T follicular helper cell (primary cell): ENCODE measurements around the gene TMEM134.
"Not testable (repeated sequence)": the region's sequence is repeated elsewhere in the genome, so short reads cannot be mapped to it uniquely, and the experiment has no call there.

Experiments
- DNase-seq: peaks from one replicate; pipeline ENCODE4 v3.0.0-alpha.2; 2020; ENCODE audit warnings: low read depth

Gene TMEM134

GRCh38 chr11:67438158-67438902 lies 30.7 kb downstream of the TMEM134 start:
- peak; percentile 70 for DNase-seq

GRCh38 chr11:67437809-67438157 lies 31.3 kb downstream of the TMEM134 start:
- no peak for DNase-seq

GRCh38 chr11:67437082-67437808 lies 31.8 kb downstream of the TMEM134 start, which contains the start of gene PTPRCAP:
Gene PTPRCAP (minus strand): TSS chr11:67437682. CDS start chr11:67437619, 63 bp downstream.
- peak; percentile 74 for DNase-seq

- DNase-seq = no peak
These were observed 32.5 kb downstream of the TMEM134 start for GRCh38 chr11:67436459-67437081.

GRCh38 chr11:67435727-67436458 lies 33.2 kb downstream of the TMEM134 start:
- no peak for DNase-seq

- DNase-seq = no peak
These were observed 33.9 kb downstream of the TMEM134 start for GRCh38 chr11:67435031-67435726.

GRCh38 chr11:67434395-67434881 lies 34.6 kb downstream of the TMEM134 start:
- DNase-seq = no peak

- no peak for DNase-seq
These were observed 35.3 kb downstream of the TMEM134 start for GRCh38 chr11:67433536-67434394.

GRCh38 chr11:67432655-67433349 lies 36.2 kb downstream of the TMEM134 start:
- DNase-seq = no peak

- DNase-seq = no peak
These were observed 37.5 kb downstream of the TMEM134 start for GRCh38 chr11:67431346-67432249.

- DNase-seq = no peak
These were observed 39.3 kb downstream of the TMEM134 start for GRCh38 chr11:67429722-67430121.

GRCh38 chr11:67429038-67429668 lies 39.9 kb downstream of the TMEM134 start:
- no peak for DNase-seq

GRCh38 chr11:67428052-67429001 lies 40.7 kb downstream of the TMEM134 start, which contains the start of gene RPS6KB2:
Gene RPS6KB2 (plus strand): TSS chr11:67428494. CDS start chr11:67428546, 52 bp downstream.
- DNase-seq = peak; percentile 99

- not testable (repeated sequence) for DNase-seq
These were observed 41.6 kb downstream of the TMEM134 start for GRCh38 chr11:67427364-67427859.

- no peak for DNase-seq
These were observed 45.0 kb downstream of the TMEM134 start for GRCh38 chr11:67423891-67424613.

- DNase-seq = no peak
These were observed 45.6 kb downstream of the TMEM134 start for GRCh38 chr11:67423466-67423865.
